IMR-90 (cell line): ENCODE measurements around the gene FAM81A. TPM values are rescaled to one million over a fixed set of nuclear protein-coding genes. Genes with fewer than 3 reads are reported as not detected.

Experiments used
- ATAC-seq: fragments of 200-7000 bp; cut with Tn5 transposase; 2 replicates; pipeline ENCODE4 v1.9.1; 2020; ENCODE audit warnings: low read depth, mild to moderate bottlenecking, moderate library complexity
- Bru-seq: library from RNA; stranded (reverse); fragments of 400-500 nt; gene quantifications from one replicate; lab custom pipeline; 2021; lab: Mats Ljungman, UMichigan
- BruChase-seq, 2 experiments: library from RNA; stranded (reverse); fragments of 400-500 nt; gene quantifications; one replicate each; lab custom pipeline; 2021; lab: Mats Ljungman, UMichigan
- BruUV-seq: library from RNA; stranded (reverse); fragments of 400-500 nt; replicated peaks from 2 replicates; lab custom pipeline; 2021; lab: Mats Ljungman, UMichigan
- CTCF ChIA-PET: fragments of 300-600 bp; formaldehyde crosslinking; extraction: SDS; loops from one replicate; lab custom pipeline; 2021; ENCODE audit warnings: antibody characterized with exemption; lab: Yijun Ruan, JAX
- POLR2A ChIA-PET: fragments of 300-600 bp; sonication (Branson Sonifier 250); formaldehyde crosslinking; loops from one replicate; lab custom pipeline; 2022; ENCODE audit warnings: antibody characterized with exemption; ENCODE audit not compliant: unreplicated experiment; lab: Charles Lee
- DNase-seq: peaks from one replicate; pipeline ENCODE4 v3.0.0; 2013
- H2AFZ ChIP-seq: replicated peaks from 2 replicates; pipeline ENCODE3; 2013; ENCODE audit warnings: low read length, mild to moderate bottlenecking; ENCODE audit not compliant: poor library complexity
- H2AK5ac ChIP-seq: 2 replicates; pipeline ENCODE4 v1.6.1; 2013; ENCODE audit warnings: low read depth, low read length, inconsistent platforms
- H2AK9ac ChIP-seq: replicated peaks from 2 replicates; pipeline ENCODE3; 2013; ENCODE audit warnings: mild to moderate bottlenecking, low read depth, low read length, moderate library complexity; ENCODE audit not compliant: poor library complexity
- H2BK120ac ChIP-seq: 2 replicates; pipeline ENCODE4 v1.6.1; 2013; ENCODE audit warnings: low read depth, low read length, inconsistent platforms
- H2BK15ac ChIP-seq: 3 replicates; pipeline ENCODE4 v1.6.1; 2013; ENCODE audit warnings: low read depth, low read length, inconsistent platforms
- H2BK20ac ChIP-seq: 2 replicates; pipeline ENCODE4 v1.6.1; 2013; ENCODE audit warnings: low read depth, mild to moderate bottlenecking, inconsistent platforms, low read length, moderate library complexity
- H2BK5ac ChIP-seq: 2 replicates; pipeline ENCODE4 v1.6.1; 2013; ENCODE audit warnings: mild to moderate bottlenecking, low read depth, low read length, inconsistent platforms; ENCODE audit not compliant: poor library complexity, severe bottlenecking
- H3K14ac ChIP-seq: replicated peaks from 2 replicates; pipeline ENCODE4 v1.6.1; 2013; ENCODE audit warnings: low read depth, low read length, inconsistent platforms
- H3K18ac ChIP-seq: 2 replicates; pipeline ENCODE4 v1.6.1; 2013; ENCODE audit warnings: low read depth, low read length, control low read depth
- H3K23ac ChIP-seq: 2 replicates; pipeline ENCODE4 v1.6.1; 2013; ENCODE audit warnings: low read depth, low read length, inconsistent platforms
- H3K27ac ChIP-seq: 2 replicates; pipeline ENCODE4 v1.5.1; 2013; ENCODE audit warnings: mild to moderate bottlenecking, control low read depth, low read length; ENCODE audit not compliant: insufficient read depth
- H3K27me3 ChIP-seq: 2 replicates; pipeline ENCODE4 v1.6.1; 2013; ENCODE audit warnings: low read length; ENCODE audit not compliant: control insufficient read depth, insufficient read depth
- H3K36me3 ChIP-seq: 2 replicates; pipeline ENCODE4 v1.6.1; 2013; ENCODE audit warnings: low read length, mixed read lengths; ENCODE audit not compliant: control insufficient read depth, insufficient read depth
- H3K4ac ChIP-seq: 2 replicates; pipeline ENCODE4 v1.6.1; 2013; ENCODE audit warnings: low read depth, low read length, inconsistent platforms
- H3K4me1 ChIP-seq: 2 replicates; pipeline ENCODE4 v1.6.1; 2013; ENCODE audit warnings: low read length, mixed read lengths; ENCODE audit not compliant: control insufficient read depth, insufficient read depth
- H3K4me2 ChIP-seq: 2 replicates; pipeline ENCODE4 v1.6.1; 2013; ENCODE audit warnings: low read depth, mild to moderate bottlenecking, control low read depth, low read length, moderate library complexity
- H3K4me3 ChIP-seq: 2 replicates; pipeline ENCODE4 v1.5.1; 2013; ENCODE audit warnings: low read depth, mild to moderate bottlenecking, control low read depth, low read length, moderate library complexity; ENCODE audit not compliant: insufficient read depth
- H3K56ac ChIP-seq: 2 replicates; pipeline ENCODE4 v1.6.1; 2013; ENCODE audit warnings: low read length, inconsistent platforms; ENCODE audit not compliant: insufficient read depth; ENCODE audit errors: extremely low read depth
- H3K79me1 ChIP-seq, 2 experiments: 2 replicates each; pipeline ENCODE4 v1.6.1; 2013; ENCODE audit warnings: low read length in 2 of 2, inconsistent platforms in 1 of 2, low read depth in 1 of 2
- H3K9ac ChIP-seq: 2 replicates; pipeline ENCODE4 v1.6.1; 2013; ENCODE audit warnings: low read depth, low read length, control low read depth
- H3K9me1 ChIP-seq: 2 replicates; pipeline ENCODE4 v1.6.1; 2013; ENCODE audit warnings: low read length, inconsistent platforms; ENCODE audit not compliant: insufficient read depth
- H3K9me3 ChIP-seq: 2 replicates; pipeline ENCODE4 v1.6.1; 2013; ENCODE audit warnings: low read length; ENCODE audit not compliant: control insufficient read depth, insufficient read depth
- H4K20me1 ChIP-seq: 2 replicates; pipeline ENCODE4 v1.6.1; 2013; ENCODE audit warnings: low read length, inconsistent platforms; ENCODE audit not compliant: insufficient read depth
- H4K5ac ChIP-seq: 2 replicates; pipeline ENCODE4 v1.6.1; 2013; ENCODE audit warnings: mild to moderate bottlenecking, low read depth, low read length, control low read depth
- H4K8ac ChIP-seq, 2 experiments: 2 replicates each; pipeline ENCODE4 v1.6.1; 2013; ENCODE audit warnings: low read depth in 2 of 2, low read length in 2 of 2, control low read depth in 1 of 2, inconsistent platforms in 1 of 2
- H4K91ac ChIP-seq: 2 replicates; pipeline ENCODE4 v1.6.1; 2013; ENCODE audit warnings: low read depth, low read length, inconsistent platforms; ENCODE audit not compliant: insufficient read depth
- CHD1 ChIP-seq: IDR thresholded peaks from 2 replicates; pipeline ENCODE4 v1.6.1; 2012; ENCODE audit warnings: low read depth, low read length, improper control_type of control experiment
- MXI1 ChIP-seq: IDR thresholded peaks from 2 replicates; pipeline ENCODE4 v1.6.1; 2012; ENCODE audit warnings: low read depth, mild to moderate bottlenecking, low read length, moderate library complexity, borderline replicate concordance
- POLR2A ChIP-seq: IDR thresholded peaks from 2 replicates; pipeline ENCODE4 v1.6.1; 2012; ENCODE audit warnings: mild to moderate bottlenecking, low read depth, low read length
- RAD21 ChIP-seq: IDR thresholded peaks from 2 replicates; pipeline ENCODE4 v1.6.1; 2012; ENCODE audit warnings: low read length, improper control_type of control experiment
- RFX5 ChIP-seq: IDR thresholded peaks from 2 replicates; pipeline ENCODE4 v1.8.0; 2012; ENCODE audit warnings: low read depth, mild to moderate bottlenecking, low read length, moderate library complexity
- WGBS, 2 experiments: methylation state at CpG; one replicate each; pipeline versions ENCODE4 v1.1.5 to v1.1.7; 2013; ENCODE audit warnings: missing lambda C conversion rate in 2 of 2; ENCODE audit not compliant: insufficient read length in 1 of 2; ENCODE audit errors: extremely low coverage in 2 of 2; 5-methylcytosine and 5-hydroxymethylcytosine counted together
- dilution Hi-C: fragments of 300-500 bp; cut with HindIII; formaldehyde crosslinking; loops from one replicate; pipeline ENCODE4 v1.14.3; 2018; ENCODE audit warnings: low sequenced_read_pairs; ENCODE audit not compliant: unreplicated experiment
- in situ Hi-C: fragments of 300-500 bp; cut with MboI; formaldehyde crosslinking; loops from 3 replicates; pipeline ENCODE4 v1.14.3; 2019; ENCODE audit warnings: low sequenced_read_pairs, inconsistent platforms, mixed read lengths
- intact Hi-C: fragments of 100-400 bp; cut with micrococcal nuclease; formaldehyde crosslinking; loops from 2 replicates; pipeline ENCODE4 v1.10.0; 2022
- long read RNA-seq: library from polyadenylated mRNA; unstranded; transcript quantifications from one replicate; pipeline ENCODE4 v2.0.0, GENCODE V29; 2021; ENCODE audit not compliant: unreplicated experiment
- polyA plus RNA-seq, 3 experiments: library from polyadenylated mRNA; depleted of rRNA; stranded (reverse); fragments of >200 nt; gene quantifications; 2 replicates each; pipeline ENCODE4 v1.2.3, GENCODE V29; 2012; ENCODE audit warnings: low replicate concordance in 1 of 3
- total RNA-seq: library from RNA; depleted of rRNA; stranded (reverse); fragments of >200 nt; gene quantifications from 2 replicates; pipeline ENCODE4 v1.2.3, GENCODE V29; 2012; rRNA removed
- TF ChIP-seq, protein P1 (sequence below): fragments of 150-350 bp; IDR thresholded peaks from 2 replicates; pipeline ENCODE4 v1.6.1; 2017; ENCODE audit warnings: mild to moderate bottlenecking, antibody characterized with exemption, low read length, low read depth
- TF ChIP-seq, protein P2 (sequence below): conservative IDR thresholded peaks from 2 replicates; pipeline ENCODE4 v1.5.1; 2012; ENCODE audit warnings: mild to moderate bottlenecking, low read depth, low read length, improper control_type of control experiment

Gene FAM81A
- not detected in 2 replicates for total RNA-seq
- not detected in 2 replicates for polyA plus RNA-seq (2012; rRNA removed)
- polyA plus RNA-seq (2012; cell fraction: cytosol; rRNA removed): not detected in 2 replicates
- polyA plus RNA-seq (2012; cell fraction: nucleus; rRNA removed; ENCODE audit: low replicate concordance): not detected in 2 replicates
- percentile 4 among the genes with signal in this experiment for Bru-seq, nascent RNA
- BruChase-seq, experiment 1, labeled RNA remaining after a 6-hour chase: percentile 11 among the genes with signal in this experiment
- percentile 6 among the genes with signal in this experiment for BruChase-seq, experiment 2, labeled RNA remaining after a 2-hour chase
- long read RNA-seq: 0 reads

DNA sequence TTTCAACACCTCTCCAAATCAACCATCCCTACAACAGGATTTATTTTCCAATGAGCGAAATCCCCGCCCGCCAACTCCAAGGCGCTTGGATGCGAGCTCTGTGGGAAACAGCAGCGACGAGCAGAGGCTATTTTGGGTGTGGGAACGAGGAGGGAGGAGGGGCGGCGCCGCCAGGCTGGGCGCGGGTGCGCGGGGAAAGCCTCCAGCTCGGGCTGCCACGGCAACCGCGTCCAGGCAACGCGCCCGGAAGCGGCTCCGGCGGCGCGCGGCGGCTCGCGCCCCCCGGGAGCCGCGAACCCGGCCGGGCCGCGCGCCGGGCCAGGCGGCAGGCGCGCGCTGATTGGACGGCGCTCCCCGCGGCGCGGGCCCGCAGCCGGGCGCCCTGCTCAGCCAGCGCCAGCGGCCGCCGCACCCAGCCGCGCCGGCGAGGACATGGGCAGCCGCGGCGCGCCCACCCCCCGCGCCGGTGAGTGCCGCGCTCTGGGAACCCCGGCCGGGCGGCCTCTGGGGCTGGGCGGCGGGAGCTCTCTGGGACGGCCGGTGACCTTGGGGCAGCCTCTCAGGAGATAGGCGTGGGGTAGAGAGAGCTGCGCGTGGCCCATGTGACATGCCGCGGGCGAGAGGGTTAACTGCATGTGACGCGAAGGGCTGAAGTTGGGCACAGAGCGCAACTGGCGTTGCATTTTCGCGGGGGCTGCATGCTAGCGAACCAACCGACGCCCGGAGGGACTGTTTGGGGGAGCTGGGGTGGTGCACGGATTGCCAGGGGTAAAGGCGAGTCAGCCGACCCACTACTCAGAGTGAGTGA is at the start of gene FAM81A:
TSS of gene FAM81A (plus strand) at position 370 of the 808 bp plus-strand sequence. CDS start 20,441 bp downstream, outside the sequence.
- no peak within 1 kb of the TSS for H3K14ac ChIP-seq
- no peak within 1 kb of the TSS for H2BK5ac ChIP-seq
- H2BK15ac ChIP-seq: no peak within 1 kb of the TSS
- DNase-seq (peak; percentile 47), ATAC-seq (peak; percentile 94)
- no peak within 1 kb of the TSS for H2BK120ac ChIP-seq
- no peak within 1 kb of the TSS for H3K56ac ChIP-seq
- ChIA-PET POLR2A (no interaction called here), CTCF (no interaction called here)
- no peaks in the 10 kb centered on the region for H3K36me3 ChIP-seq
- H3K9me3 ChIP-seq: no peaks in the 10 kb centered on the region
- H3K4ac ChIP-seq: no peak within 1 kb of the TSS
- no peaks in the 10 kb centered on the region for H3K9me1 ChIP-seq
- no peaks in the 10 kb centered on the region; the same call in 1 of the 2 replicates for H3K4me1 ChIP-seq
- no peak within 1 kb of the TSS for H4K5ac ChIP-seq
- no TSS peak for BruUV-seq
- no peak within 1 kb of the TSS for H3K27ac ChIP-seq
- peaks cover 4% of the 10 kb centered on the region; the same call in 1 of the 2 replicates for H4K20me1 ChIP-seq
- no peaks in the 10 kb centered on the region for H3K79me1 ChIP-seq
- H3K4me2 ChIP-seq: peak within 1 kb of the TSS; percentile 83
- no peak within 1 kb of the TSS for H2AK9ac ChIP-seq
- H2AFZ ChIP-seq: peak within 1 kb of the TSS; percentile 88
- WGBS, 2 experiments: 4% methylated on average over 12 of the region's 96 CpGs; no CpG with 5 or more reads in 1 of the 2 experiments
- H4K91ac ChIP-seq: no peak within 1 kb of the TSS
- H4K8ac ChIP-seq: no peak within 1 kb of the TSS
- in situ Hi-C loops (no loop called here), dilution Hi-C loops (no loop called here), intact Hi-C loops (no loop called here)
- H2BK20ac ChIP-seq: no peak within 1 kb of the TSS
- H3K27me3 ChIP-seq: peaks cover 49% of the 10 kb centered on the region
- no peak within 1 kb of the TSS for H2AK5ac ChIP-seq
- TF ChIP-seq RAD21 (no peak), POLR2A (no peak), CHD1 (no peak), MXI1 (peak; percentile 10; the same call in 1 of the 2 replicates), RFX5 (0 out of 2 replicates have a peak, but pooled peaks have one; percentile 36)
- TF ChIP-seq, protein P1, sequence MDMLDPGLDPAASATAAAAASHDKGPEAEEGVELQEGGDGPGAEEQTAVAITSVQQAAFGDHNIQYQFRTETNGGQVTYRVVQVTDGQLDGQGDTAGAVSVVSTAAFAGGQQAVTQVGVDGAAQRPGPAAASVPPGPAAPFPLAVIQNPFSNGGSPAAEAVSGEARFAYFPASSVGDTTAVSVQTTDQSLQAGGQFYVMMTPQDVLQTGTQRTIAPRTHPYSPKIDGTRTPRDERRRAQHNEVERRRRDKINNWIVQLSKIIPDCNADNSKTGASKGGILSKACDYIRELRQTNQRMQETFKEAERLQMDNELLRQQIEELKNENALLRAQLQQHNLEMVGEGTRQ: peak; percentile 19; the same call in 1 of the 2 replicates
- TF ChIP-seq, protein P2, sequence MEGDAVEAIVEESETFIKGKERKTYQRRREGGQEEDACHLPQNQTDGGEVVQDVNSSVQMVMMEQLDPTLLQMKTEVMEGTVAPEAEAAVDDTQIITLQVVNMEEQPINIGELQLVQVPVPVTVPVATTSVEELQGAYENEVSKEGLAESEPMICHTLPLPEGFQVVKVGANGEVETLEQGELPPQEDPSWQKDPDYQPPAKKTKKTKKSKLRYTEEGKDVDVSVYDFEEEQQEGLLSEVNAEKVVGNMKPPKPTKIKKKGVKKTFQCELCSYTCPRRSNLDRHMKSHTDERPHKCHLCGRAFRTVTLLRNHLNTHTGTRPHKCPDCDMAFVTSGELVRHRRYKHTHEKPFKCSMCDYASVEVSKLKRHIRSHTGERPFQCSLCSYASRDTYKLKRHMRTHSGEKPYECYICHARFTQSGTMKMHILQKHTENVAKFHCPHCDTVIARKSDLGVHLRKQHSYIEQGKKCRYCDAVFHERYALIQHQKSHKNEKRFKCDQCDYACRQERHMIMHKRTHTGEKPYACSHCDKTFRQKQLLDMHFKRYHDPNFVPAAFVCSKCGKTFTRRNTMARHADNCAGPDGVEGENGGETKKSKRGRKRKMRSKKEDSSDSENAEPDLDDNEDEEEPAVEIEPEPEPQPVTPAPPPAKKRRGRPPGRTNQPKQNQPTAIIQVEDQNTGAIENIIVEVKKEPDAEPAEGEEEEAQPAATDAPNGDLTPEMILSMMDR: no peak
- no peak within 1 kb of the TSS for H3K18ac ChIP-seq
- H3K4me3 ChIP-seq: peak within 1 kb of the TSS; percentile 28
- 0 out of 2 replicates have a peak within 1 kb of the TSS, but pooled peaks have one; percentile 49 for H3K23ac ChIP-seq
- H3K9ac ChIP-seq: no peak within 1 kb of the TSS
